GM12801 (cell line): ENCODE measurements around the gene OR11G2.

Experiments
- CTCF ChIP-seq: IDR thresholded peaks from one replicate; pipeline ENCODE4 v1.5.1; 2011; ENCODE audit warnings: control low read depth; ENCODE audit not compliant: insufficient read length; ENCODE audit errors: extremely low read depth

The OR11G2 gene

GRCh38 chr14:20198991-20199390 lies 8.3 kb downstream of the OR11G2 start:
- TF ChIP-seq CTCF: no peak

DNA sequence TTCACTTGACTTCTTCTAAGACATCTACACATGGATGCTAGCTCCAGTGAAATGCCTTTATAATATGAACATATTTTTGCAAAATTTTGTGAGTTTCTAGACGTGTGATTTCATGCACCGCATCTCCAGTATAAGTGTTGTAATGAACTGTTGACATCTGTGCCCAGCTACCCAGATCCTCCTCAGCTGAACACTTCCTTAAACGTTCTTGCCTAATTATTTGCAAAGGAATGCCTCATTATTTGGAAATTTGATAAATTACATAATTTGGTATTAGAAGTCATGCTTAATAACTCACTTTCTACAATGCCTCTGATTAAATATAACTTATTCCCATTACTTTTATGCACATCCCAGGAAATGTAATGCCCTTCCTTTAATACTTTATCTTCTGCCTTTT lies 14.0 kb downstream of the OR11G2 start:
- TF ChIP-seq CTCF: no peak

DNA sequence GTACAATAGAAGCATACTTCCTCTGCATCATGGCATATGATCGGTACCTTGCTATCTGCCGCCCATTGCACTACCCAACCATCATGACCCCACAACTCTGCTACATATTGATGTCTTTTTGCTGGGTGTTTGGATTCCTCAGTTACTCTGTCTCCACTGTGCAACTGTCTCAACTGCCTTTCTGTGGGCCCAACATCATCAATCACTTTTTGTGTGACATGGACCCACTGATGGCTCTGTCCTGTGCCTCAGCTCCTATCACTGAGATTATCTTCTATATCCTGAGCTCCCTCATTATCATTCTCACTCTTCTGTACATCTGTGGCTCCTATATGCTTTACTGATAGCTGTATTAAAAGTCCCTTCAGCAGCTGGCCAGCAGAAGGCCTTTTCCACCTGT lies 18.9 kb downstream of the OR11G2 start:
- TF ChIP-seq CTCF: no peak

DNA sequence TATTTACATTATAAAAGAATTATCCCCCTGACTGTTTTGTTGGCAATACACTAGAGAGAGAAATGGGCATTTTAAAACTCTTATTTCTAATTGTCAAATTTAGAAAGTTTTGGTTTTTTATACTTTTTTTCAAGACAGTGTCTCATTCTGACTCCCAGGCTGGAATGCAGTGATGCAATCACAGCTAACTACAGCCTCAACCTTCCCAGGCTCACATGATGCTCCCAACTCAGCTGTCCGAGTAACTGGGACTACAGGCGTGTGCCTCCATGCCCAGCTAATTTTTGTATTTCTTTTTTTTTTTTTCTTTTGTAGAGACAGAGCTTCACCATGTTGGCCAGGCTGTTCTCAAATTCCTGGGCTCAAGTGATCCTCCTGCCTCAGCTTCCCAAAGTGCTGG lies 24.5 kb downstream of the OR11G2 start:
- no peak for TF ChIP-seq CTCF

GRCh38 chr14:20219033-20219432 lies 28.3 kb downstream of the OR11G2 start:
- no peak for TF ChIP-seq CTCF

DNA sequence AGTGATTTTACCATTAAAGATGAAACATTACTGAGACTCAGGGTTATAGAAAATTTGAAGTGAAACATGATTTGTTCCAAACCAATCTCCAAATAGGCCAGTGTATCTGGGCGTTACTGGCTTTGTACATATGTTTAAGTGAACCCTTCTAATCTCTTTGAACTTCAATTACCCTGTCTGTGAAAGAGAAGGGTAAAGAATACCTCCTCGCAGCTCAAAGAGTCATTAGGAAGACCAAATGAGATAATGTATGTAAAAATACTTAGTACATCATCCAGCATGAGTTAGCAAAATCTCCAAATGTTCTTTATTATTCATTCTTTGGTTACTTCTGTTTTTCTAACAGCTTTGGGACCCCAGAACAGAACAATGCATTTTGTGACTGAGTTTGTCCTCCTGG lies 32.7 kb downstream of the OR11G2 start, which contains the start of gene OR11H6:
TSS of gene OR11H6 (plus strand) at position 301 of the 400 bp plus-strand sequence. CDS start at position 301, 0 bp downstream.
- TF ChIP-seq CTCF: no peak

DNA sequence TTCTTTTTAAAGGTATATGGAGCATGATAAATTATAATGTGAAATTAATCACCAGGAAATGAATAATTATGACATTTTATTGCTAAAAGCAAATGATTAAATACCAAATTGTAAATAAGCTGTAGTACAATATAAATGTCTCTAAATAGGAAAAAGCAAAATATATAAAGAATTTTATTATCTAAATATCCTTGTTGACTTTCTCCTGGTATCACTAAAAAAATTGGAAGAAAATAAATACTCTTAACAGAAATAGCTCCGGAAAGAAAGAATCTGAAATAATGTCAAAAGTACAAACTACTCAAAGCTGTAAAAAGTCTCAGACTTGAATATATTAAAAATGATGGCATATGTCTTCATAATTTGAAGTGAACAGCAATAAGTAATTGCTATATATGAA lies 38.0 kb downstream of the OR11G2 start, which contains the start of gene OR11H7:
TSS of gene OR11H7 (plus strand) at position 301 of the 400 bp plus-strand sequence.
- no peak for TF ChIP-seq CTCF
